ENCODE data around the gene DMKN.
A peak's percentile ranks its signal among the peaks of the same experiment; 100 is the strongest.

The DMKN gene

GRCh38 chr19:35559281-35559659 is 45.8 kb upstream of the DMKN start:
- no peak overlapping the region for H3K27ac ChIP-seq
- TF ChIP-seq CTCF (conservative IDR thresholded peaks at IDR 0.05), result no peak

DNA sequence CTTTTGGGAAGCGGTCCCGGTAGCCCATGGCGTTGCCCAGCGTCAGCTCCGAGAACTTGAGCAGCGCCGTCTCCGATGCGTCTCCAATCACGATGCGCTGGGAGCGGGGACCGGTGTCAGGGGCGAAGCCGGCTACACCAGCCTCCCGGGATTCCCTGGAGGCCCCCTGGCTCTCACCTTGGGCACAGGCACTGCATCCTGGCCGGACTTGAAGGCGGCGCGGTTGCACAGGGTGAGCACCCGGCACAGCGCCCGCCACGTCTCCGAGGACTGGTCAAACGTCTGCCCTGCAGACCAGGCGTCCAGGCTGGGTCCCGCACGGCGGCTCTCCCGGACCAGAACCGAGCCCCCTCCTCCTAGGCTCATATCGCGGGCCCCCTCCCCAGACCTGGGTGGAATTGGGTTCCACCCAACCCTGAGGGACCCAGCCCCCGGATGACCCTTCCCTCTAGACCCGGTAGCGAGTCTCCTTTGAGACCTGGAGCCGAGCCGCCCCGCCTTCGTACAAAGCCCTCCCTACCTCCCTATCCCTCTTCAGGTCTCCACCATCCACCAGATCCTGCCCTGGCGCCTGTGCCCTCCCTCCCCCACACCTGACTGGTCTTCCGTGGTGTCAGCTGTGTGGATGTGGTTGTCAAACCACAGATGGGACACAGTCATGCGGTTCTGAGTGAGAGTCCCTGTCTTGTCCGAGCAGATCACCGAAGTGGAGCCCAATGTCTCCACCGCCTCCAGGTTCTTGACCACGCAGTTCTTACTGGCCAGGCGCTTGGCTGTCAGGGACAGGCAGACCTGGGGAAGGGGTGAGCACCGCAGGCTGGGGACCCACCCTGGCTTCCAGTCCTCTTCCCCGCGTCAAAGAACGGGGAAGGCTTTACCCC is 45.2 kb upstream of the DMKN start:
- no peak overlapping the region for H3K27ac ChIP-seq
- no peak for TF ChIP-seq CTCF (conservative IDR thresholded peaks at IDR 0.05)

DNA sequence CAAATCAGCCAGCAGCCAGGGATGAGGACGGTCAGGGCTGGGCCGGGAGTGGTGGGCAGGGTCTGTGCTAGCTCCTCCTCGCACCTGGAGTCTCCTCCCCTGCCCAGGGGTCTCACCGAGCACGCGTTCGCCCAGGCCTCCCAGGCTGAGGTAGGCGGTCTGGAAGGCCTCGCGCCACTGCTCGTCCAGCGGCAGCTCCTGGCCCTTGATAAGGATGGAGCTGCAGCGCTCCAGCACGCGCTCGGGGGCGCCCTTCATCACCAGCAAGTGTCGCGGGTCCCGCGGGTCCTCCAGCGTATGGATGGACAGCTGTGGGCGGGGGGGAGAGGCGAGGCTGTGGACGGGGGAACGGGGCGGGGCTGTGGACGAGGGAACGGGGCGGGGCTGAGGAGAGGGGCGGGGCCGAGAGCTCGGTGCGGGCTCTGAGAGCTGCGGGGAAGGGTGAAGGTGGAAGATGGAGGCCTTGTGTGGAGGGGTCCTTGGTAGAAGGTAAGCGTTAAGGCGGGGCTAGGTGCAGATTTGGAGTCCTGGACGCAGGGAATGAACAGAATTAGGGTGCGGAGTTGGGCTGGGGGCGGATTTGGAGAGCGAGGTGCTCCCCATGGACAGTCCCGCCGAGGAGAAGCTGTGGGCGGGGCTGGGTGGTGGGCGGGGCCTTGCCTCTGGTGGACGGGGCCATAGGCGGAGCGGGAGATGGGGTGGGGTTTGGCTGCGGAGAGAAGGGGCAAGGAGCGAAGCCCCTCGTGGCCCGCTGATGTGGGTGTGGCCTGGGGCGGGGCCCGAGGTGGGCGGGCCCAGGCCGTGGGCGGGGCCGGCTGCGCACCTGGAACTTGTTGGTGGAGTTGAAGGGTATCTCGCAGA is 44.3 kb upstream of the DMKN start:
- H3K27ac ChIP-seq, result no peak overlapping the region
- TF ChIP-seq CTCF (conservative IDR thresholded peaks at IDR 0.05), result no peak

GRCh38 chr19:35556846-35557538 is 43.5 kb upstream of the DMKN start:
- H3K27ac ChIP-seq, result no peak overlapping the region
- no peak for TF ChIP-seq CTCF (conservative IDR thresholded peaks at IDR 0.05)

- no peak overlapping the region for H3K27ac ChIP-seq
- TF ChIP-seq CTCF (conservative IDR thresholded peaks at IDR 0.05), result no peak
Observed at GRCh38 chr19:35556025-35556590, 42.7 kb upstream of the DMKN start.

GRCh38 chr19:35555301-35556005 is 42.0 kb upstream of the DMKN start:
- peak; percentile 47 for TF ChIP-seq CTCF (conservative IDR thresholded peaks at IDR 0.05)
- H3K27ac ChIP-seq, result no peak overlapping the region
